SK-N-SH treated with all-trans-retinoic acid at 6 μM for 48 hours (cell line): ENCODE measurements around the gene SNX15.

Experiments
- ATAC-seq: fragments of 200-7000 bp; cut with Tn5 transposase; 3 replicates; pipeline ENCODE4 v1.9.1; 2020; ENCODE audit warnings: mild to moderate bottlenecking, moderate library complexity
- BACH2 ChIP-seq: fragments of 250-450 bp; sonication (Bioruptor Pico); IDR thresholded peaks from 2 replicates; pipeline ENCODE4 v1.9.0; 2021; ENCODE audit warnings: mild to moderate bottlenecking, borderline replicate concordance
- CSDC2 ChIP-seq: fragments of 250-450 bp; sonication (Bioruptor Pico); IDR thresholded peaks from 2 replicates; pipeline ENCODE4 v1.5.0; 2020; ENCODE audit warnings: mild to moderate bottlenecking, moderate library complexity
- ESRRG ChIP-seq: fragments of 250-450 bp; sonication (Bioruptor Pico); IDR thresholded peaks from 2 replicates; pipeline ENCODE4 v1.6.1; 2021; ENCODE audit warnings: mild to moderate bottlenecking
- GLIS3 ChIP-seq: fragments of 250-450 bp; sonication (Bioruptor Pico); IDR thresholded peaks from 2 replicates; pipeline ENCODE4 v1.5.0; 2020; ENCODE audit warnings: mild to moderate bottlenecking, moderate library complexity
- ISL1 ChIP-seq: fragments of 250-450 bp; sonication (Bioruptor Pico); IDR thresholded peaks from 2 replicates; pipeline ENCODE4 v2.1.2; 2022; ENCODE audit warnings: mild to moderate bottlenecking, moderate library complexity
- OSR1 ChIP-seq: fragments of 250-450 bp; sonication (Bioruptor Pico); IDR thresholded peaks from 2 replicates; pipeline ENCODE4 v1.8.0; 2022; ENCODE audit warnings: moderate library complexity, mild to moderate bottlenecking, inconsistent platforms
- PPARA ChIP-seq: fragments of 250-450 bp; sonication (Bioruptor Pico); IDR thresholded peaks from 2 replicates; pipeline ENCODE4 v1.5.0; 2020; ENCODE audit warnings: mild to moderate bottlenecking, borderline replicate concordance
- RARB ChIP-seq: fragments of 250-450 bp; sonication (Bioruptor Pico); IDR thresholded peaks from 2 replicates; pipeline ENCODE4 v1.8.0; 2021; ENCODE audit warnings: mild to moderate bottlenecking, moderate library complexity
- SNAI2 ChIP-seq: fragments of 250-450 bp; sonication (Bioruptor Pico); IDR thresholded peaks from 2 replicates; pipeline ENCODE4 v1.5.0; 2020; ENCODE audit warnings: mild to moderate bottlenecking, moderate library complexity
- TCF4 ChIP-seq: fragments of 250-450 bp; sonication (Bioruptor Pico); IDR thresholded peaks from 2 replicates; pipeline ENCODE4 v1.8.0; 2021; ENCODE audit warnings: mild to moderate bottlenecking, moderate library complexity, borderline replicate concordance
- ZC3H10 ChIP-seq: fragments of 250-450 bp; sonication (Bioruptor Pico); IDR thresholded peaks from 2 replicates; pipeline ENCODE4 v1.5.1; 2021; ENCODE audit warnings: mild to moderate bottlenecking, moderate library complexity
- ZFP3 ChIP-seq: fragments of 250-450 bp; sonication (Bioruptor Pico); IDR thresholded peaks from 2 replicates; pipeline ENCODE4 v1.5.0; 2020; ENCODE audit warnings: mild to moderate bottlenecking, moderate library complexity
- ZFP30 ChIP-seq: fragments of 450-650 bp; formaldehyde crosslinking; IDR thresholded peaks from 2 replicates; pipeline ENCODE4 v1.5.0; 2022; ENCODE audit warnings: mild to moderate bottlenecking, moderate library complexity
- ZNF565 ChIP-seq: fragments of 450-650 bp; formaldehyde crosslinking; conservative IDR thresholded peaks from 2 replicates; pipeline ENCODE4 v1.5.0; 2020; ENCODE audit warnings: low read depth, mild to moderate bottlenecking, moderate library complexity
- ZNF70 ChIP-seq: fragments of 450-650 bp; formaldehyde crosslinking; IDR thresholded peaks from 2 replicates; pipeline ENCODE4 v1.5.0; 2020; ENCODE audit warnings: mild to moderate bottlenecking, moderate library complexity
- TF ChIP-seq, protein P1 (sequence below): fragments of 250-450 bp; sonication (Bioruptor Pico); IDR thresholded peaks from 2 replicates; pipeline ENCODE4 v1.8.0; 2020; ENCODE audit warnings: mild to moderate bottlenecking, moderate library complexity, borderline replicate concordance
- TF ChIP-seq, protein P2 (sequence below): fragments of 250-450 bp; sonication (Bioruptor Pico); IDR thresholded peaks from 2 replicates; pipeline ENCODE4 v1.5.1; 2021; ENCODE audit warnings: mild to moderate bottlenecking, moderate library complexity
- TF ChIP-seq, protein P3 (sequence below): fragments of 250-450 bp; sonication (Bioruptor Pico); IDR thresholded peaks from 2 replicates; pipeline ENCODE4 v1.5.1; 2020; ENCODE audit warnings: low read depth, mild to moderate bottlenecking, moderate library complexity
- TF ChIP-seq, protein P4 (sequence below): fragments of 250-450 bp; sonication (Bioruptor Pico); IDR thresholded peaks from 2 replicates; pipeline ENCODE4 v1.8.0; 2021; ENCODE audit warnings: low read depth, mild to moderate bottlenecking, moderate library complexity, borderline replicate concordance
- TF ChIP-seq, protein P5 (sequence below): fragments of 250-450 bp; sonication (Bioruptor Pico); IDR thresholded peaks from 2 replicates; pipeline ENCODE4 v1.5.0; 2020; ENCODE audit warnings: mild to moderate bottlenecking, moderate library complexity

Gene SNX15

DNA sequence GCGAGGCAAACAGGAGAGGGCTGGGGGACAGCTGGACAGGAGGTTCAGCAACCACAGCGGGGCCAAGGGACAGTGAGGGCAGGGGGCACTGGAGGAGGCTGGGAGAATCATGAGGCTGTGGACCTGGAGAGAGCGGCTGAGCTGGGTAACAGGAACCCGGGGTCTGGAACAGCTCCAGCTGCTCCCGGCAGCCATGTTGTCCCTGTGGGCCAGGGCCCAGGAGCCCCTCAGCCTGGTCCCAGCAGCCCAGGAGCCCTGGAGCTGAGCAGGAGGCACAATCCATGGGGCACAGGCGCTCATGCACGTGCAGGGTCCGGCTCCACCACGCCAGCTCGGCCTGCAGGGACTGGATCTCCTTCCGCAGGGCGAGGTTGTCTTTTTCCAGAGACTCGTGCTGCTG lies 37.8 kb upstream of the SNX15 start (continued):
- TF ChIP-seq ZNF70 (CRISPR knock-in tag): no peak
- TF ChIP-seq, all 23 proteins: peak for 0

DNA sequence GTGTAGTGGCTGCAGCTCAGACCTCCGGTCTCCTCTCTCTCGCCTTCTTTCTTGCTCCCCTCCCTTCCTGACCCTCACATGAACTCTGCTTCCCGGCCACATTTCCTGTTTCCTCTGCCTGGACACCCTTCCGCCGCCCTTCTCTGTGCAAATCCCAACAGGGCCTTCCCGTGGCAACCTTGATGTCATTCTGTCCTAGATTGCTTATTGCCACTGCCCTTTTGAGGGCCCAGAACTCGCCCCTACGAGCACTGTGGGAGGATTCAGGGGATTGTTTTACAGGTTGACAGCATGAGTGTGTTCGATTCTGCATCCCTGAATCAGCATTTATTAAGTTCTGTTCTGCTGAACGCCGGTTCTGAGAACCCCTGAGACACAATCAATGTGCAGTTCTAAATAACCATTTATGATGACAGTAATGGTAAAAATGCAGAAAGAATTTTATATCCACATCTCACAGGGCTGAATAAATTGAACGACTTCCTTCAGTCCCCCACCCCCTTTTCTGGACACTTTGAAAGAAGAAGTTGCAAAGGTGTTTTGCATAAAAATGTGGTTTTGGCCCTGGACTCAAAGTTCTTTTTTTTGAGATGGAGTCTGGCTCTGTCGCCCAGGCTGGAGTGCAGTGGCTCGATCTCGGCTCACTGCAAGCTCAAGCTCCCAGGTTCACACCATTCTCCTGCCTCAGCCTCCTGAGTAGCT lies 36.9 kb upstream of the SNX15 start:
- TF ChIP-seq TCF4 (no peak), ZC3H10 (CRISPR knock-in tag) (no peak), ISL1 (no peak), ZFP30 (no peak), CSDC2 (CRISPR knock-in tag) (no peak), OSR1 (CRISPR knock-in tag) (no peak), ZNF565 (CRISPR knock-in tag) (no peak), PPARA (CRISPR knock-in tag) (no peak), ZNF70 (CRISPR knock-in tag) (no peak), BACH2 (CRISPR knock-in tag) (no peak), ESRRG (no peak), GLIS3 (CRISPR knock-in tag) (no peak)
- TF ChIP-seq, protein P1, sequence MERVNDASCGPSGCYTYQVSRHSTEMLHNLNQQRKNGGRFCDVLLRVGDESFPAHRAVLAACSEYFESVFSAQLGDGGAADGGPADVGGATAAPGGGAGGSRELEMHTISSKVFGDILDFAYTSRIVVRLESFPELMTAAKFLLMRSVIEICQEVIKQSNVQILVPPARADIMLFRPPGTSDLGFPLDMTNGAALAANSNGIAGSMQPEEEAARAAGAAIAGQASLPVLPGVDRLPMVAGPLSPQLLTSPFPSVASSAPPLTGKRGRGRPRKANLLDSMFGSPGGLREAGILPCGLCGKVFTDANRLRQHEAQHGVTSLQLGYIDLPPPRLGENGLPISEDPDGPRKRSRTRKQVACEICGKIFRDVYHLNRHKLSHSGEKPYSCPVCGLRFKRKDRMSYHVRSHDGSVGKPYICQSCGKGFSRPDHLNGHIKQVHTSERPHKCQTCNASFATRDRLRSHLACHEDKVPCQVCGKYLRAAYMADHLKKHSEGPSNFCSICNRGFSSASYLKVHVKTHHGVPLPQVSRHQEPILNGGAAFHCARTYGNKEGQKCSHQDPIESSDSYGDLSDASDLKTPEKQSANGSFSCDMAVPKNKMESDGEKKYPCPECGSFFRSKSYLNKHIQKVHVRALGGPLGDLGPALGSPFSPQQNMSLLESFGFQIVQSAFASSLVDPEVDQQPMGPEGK (CRISPR knock-in tag): no peak
- ATAC-seq: no peak

DNA sequence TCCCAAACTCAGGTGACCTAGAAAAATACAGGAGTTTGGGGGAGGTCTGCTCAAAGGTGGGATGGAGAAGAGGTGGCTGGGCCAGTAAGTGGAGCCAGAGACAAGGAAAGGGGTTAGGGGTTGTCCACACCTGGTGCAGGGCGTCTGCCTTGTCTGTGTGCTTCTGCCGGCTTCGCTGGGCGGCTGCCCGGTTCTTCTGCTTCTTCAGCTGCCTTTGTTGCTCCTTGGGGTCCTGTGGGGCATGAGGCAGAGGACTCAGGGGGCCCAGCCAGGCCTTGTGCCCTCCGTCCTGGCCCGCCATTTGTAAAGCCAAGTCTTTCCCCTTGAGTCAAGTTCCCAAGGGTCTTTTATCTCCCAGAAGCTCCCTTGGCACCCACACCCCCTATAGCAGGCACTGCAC lies 32.9 kb upstream of the SNX15 start:
- no peak for ATAC-seq
- TF ChIP-seq ZFP3 (CRISPR knock-in tag) (no peak), ISL1 (no peak)
- TF ChIP-seq, protein P2, sequence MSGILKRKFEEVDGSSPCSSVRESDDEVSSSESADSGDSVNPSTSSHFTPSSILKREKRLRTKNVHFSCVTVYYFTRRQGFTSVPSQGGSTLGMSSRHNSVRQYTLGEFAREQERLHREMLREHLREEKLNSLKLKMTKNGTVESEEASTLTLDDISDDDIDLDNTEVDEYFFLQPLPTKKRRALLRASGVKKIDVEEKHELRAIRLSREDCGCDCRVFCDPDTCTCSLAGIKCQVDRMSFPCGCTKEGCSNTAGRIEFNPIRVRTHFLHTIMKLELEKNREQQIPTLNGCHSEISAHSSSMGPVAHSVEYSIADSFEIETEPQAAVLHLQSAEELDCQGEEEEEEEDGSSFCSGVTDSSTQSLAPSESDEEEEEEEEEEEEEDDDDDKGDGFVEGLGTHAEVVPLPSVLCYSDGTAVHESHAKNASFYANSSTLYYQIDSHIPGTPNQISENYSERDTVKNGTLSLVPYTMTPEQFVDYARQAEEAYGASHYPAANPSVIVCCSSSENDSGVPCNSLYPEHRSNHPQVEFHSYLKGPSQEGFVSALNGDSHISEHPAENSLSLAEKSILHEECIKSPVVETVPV (CRISPR knock-in tag): no peak

DNA sequence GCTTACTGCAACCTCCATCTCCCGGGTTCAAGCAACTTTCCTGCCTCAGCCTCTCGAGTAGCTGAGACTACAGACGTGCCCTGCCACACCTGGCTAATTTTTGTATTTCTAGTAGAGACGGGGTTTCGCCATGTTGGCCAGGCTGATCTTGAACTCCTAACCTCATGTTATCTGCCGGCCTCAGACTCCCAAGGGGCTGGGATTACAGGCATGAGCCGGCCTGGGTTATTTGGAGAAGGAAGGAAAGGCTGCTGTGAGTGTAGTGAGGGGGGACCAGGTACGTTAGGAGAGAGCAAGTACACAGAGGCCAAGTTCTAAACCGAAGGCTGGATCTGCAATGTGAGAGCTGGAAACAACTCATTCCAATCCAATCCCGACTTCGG lies 30.9 kb upstream of the SNX15 start:
- ATAC-seq: no peak; the same call in 2 of the 3 replicates
- TF ChIP-seq, protein P3, sequence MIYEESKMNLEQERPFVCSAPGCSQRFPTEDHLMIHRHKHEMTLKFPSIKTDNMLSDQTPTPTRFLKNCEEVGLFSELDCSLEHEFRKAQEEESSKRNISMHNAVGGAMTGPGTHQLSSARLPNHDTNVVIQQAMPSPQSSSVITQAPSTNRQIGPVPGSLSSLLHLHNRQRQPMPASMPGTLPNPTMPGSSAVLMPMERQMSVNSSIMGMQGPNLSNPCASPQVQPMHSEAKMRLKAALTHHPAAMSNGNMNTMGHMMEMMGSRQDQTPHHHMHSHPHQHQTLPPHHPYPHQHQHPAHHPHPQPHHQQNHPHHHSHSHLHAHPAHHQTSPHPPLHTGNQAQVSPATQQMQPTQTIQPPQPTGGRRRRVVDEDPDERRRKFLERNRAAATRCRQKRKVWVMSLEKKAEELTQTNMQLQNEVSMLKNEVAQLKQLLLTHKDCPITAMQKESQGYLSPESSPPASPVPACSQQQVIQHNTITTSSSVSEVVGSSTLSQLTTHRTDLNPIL: no peak
- TF ChIP-seq SNAI2 (CRISPR knock-in tag): no peak
- TF ChIP-seq ZFP3 (CRISPR knock-in tag): no peak
- TF ChIP-seq TCF4: no peak
- TF ChIP-seq RARB (CRISPR knock-in tag): no peak
- no peak for TF ChIP-seq ESRRG
- no peak for TF ChIP-seq ZC3H10 (CRISPR knock-in tag)
- TF ChIP-seq, protein P4, sequence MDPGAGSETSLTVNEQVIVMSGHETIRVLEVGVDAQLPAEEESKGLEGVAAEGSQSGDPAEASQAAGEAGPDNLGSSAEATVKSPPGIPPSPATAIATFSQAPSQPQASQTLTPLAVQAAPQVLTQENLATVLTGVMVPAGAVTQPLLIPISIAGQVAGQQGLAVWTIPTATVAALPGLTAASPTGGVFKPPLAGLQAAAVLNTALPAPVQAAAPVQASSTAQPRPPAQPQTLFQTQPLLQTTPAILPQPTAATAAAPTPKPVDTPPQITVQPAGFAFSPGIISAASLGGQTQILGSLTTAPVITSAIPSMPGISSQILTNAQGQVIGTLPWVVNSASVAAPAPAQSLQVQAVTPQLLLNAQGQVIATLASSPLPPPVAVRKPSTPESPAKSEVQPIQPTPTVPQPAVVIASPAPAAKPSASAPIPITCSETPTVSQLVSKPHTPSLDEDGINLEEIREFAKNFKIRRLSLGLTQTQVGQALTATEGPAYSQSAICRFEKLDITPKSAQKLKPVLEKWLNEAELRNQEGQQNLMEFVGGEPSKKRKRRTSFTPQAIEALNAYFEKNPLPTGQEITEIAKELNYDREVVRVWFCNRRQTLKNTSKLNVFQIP: no peak
- TF ChIP-seq GLIS3 (CRISPR knock-in tag): no peak
- TF ChIP-seq, protein P5, sequence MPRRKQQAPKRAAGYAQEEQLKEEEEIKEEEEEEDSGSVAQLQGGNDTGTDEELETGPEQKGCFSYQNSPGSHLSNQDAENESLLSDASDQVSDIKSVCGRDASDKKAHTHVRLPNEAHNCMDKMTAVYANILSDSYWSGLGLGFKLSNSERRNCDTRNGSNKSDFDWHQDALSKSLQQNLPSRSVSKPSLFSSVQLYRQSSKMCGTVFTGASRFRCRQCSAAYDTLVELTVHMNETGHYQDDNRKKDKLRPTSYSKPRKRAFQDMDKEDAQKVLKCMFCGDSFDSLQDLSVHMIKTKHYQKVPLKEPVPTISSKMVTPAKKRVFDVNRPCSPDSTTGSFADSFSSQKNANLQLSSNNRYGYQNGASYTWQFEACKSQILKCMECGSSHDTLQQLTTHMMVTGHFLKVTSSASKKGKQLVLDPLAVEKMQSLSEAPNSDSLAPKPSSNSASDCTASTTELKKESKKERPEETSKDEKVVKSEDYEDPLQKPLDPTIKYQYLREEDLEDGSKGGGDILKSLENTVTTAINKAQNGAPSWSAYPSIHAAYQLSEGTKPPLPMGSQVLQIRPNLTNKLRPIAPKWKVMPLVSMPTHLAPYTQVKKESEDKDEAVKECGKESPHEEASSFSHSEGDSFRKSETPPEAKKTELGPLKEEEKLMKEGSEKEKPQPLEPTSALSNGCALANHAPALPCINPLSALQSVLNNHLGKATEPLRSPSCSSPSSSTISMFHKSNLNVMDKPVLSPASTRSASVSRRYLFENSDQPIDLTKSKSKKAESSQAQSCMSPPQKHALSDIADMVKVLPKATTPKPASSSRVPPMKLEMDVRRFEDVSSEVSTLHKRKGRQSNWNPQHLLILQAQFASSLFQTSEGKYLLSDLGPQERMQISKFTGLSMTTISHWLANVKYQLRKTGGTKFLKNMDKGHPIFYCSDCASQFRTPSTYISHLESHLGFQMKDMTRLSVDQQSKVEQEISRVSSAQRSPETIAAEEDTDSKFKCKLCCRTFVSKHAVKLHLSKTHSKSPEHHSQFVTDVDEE (CRISPR knock-in tag): no peak
- no peak for TF ChIP-seq ZFP30
- TF ChIP-seq BACH2 (CRISPR knock-in tag): no peak
